Measurements from ENCODE around the gene HSPB7. TPM values are rescaled to one million over a fixed set of nuclear protein-coding genes. Genes with fewer than 3 reads are reported as not detected.
"Not testable (repeated sequence)": the region's sequence is repeated elsewhere in the genome, so short reads cannot be mapped to it uniquely, and the experiment has no call there.

HSPB7 gene
- total RNA-seq, 4 donors from 2014 or later, result 2.4 to 4.2 (median 3.0) TPM

- no peak for TF ChIP-seq POLR2A (IDR thresholded peaks at IDR 0.05)
- no peak for TF ChIP-seq CTCF (IDR thresholded peaks at IDR 0.05)
- intact Hi-C loops (cut with DNase I; ENCODE audit: low total_unique reads), result no loop called here
- no peak overlapping the region for H3K4me3 ChIP-seq (ENCODE audit: low read depth, poor library complexity, severe bottlenecking)
- DNase-seq (ENCODE audit: low spot score in 2 of 2), result no peak
- 83 to 85% methylated on average over 11 of the region's 11 CpGs for WGBS, 2 donors
Measured at GRCh38 chr1:16006010-16006409, 11.8 kb downstream of the HSPB7 start.

GRCh38 chr1:16005597-16005996, 12.2 kb downstream of the HSPB7 start:
- WGBS, 2 donors, result 90 to 93% methylated on average over 5 of the region's 5 CpGs
- H3K4me3 ChIP-seq (ENCODE audit: low read depth, poor library complexity, severe bottlenecking), result no peak overlapping the region
- no peak for DNase-seq (ENCODE audit: low spot score in 2 of 2)
- intact Hi-C loops (cut with DNase I; ENCODE audit: low total_unique reads), result no loop called here
- TF ChIP-seq POLR2A (IDR thresholded peaks at IDR 0.05), result no peak
- no peak for TF ChIP-seq CTCF (IDR thresholded peaks at IDR 0.05)

- intact Hi-C loops (cut with DNase I; ENCODE audit: low total_unique reads); DNase-seq (ENCODE audit: low spot score in 2 of 2); H3K4me3 ChIP-seq (ENCODE audit: low read depth, poor library complexity, severe bottlenecking): not testable (repeated sequence)
- 91 to 94% methylated on average over 10 of the region's 10 CpGs for WGBS, 2 donors
Measured at GRCh38 chr1:16001274-16001673, 16.6 kb downstream of the HSPB7 start.

GRCh38 chr1:15998929-15999328, 18.9 kb downstream of the HSPB7 start:
- TF ChIP-seq POLR2A (IDR thresholded peaks at IDR 0.05), result no peak
- TF ChIP-seq CTCF (IDR thresholded peaks at IDR 0.05), result no peak
- intact Hi-C loops (cut with DNase I; ENCODE audit: low total_unique reads), result no loop called here
- DNase-seq (ENCODE audit: low spot score in 2 of 2), result no peak

GRCh38 chr1:15997637-15998280, 20.1 kb downstream of the HSPB7 start:
- intact Hi-C loops (cut with DNase I; ENCODE audit: low total_unique reads), result no loop called here
- no peak for TF ChIP-seq CTCF (IDR thresholded peaks at IDR 0.05)
- no peak for TF ChIP-seq POLR2A (IDR thresholded peaks at IDR 0.05)
- WGBS, 2 donors, result 87 to 96% methylated on average over 9 of the region's 9 CpGs

More at GRCh38 chr1:15998929-15999328, 18.9 kb downstream of the HSPB7 start:
- WGBS, 2 donors, result 91 to 98% methylated on average over 11 of the region's 11 CpGs
- H3K4me3 ChIP-seq (ENCODE audit: low read depth, poor library complexity, severe bottlenecking), result no peak overlapping the region

GRCh38 chr1:15997076-15997585, 20.7 kb downstream of the HSPB7 start:
- no peak overlapping the region for H3K4me3 ChIP-seq (ENCODE audit: low read depth, poor library complexity, severe bottlenecking)
- DNase-seq (ENCODE audit: low spot score in 2 of 2), result no peak
- no peak for TF ChIP-seq CTCF (IDR thresholded peaks at IDR 0.05)
- no peak for TF ChIP-seq POLR2A (IDR thresholded peaks at IDR 0.05)
- intact Hi-C loops (cut with DNase I; ENCODE audit: low total_unique reads), result no loop called here
- WGBS, 2 donors, result 84 to 90% methylated on average over 4 to 9 of the region's 9 CpGs

More at GRCh38 chr1:15997637-15998280, 20.1 kb downstream of the HSPB7 start:
- H3K4me3 ChIP-seq (ENCODE audit: low read depth, poor library complexity, severe bottlenecking), result no peak overlapping the region
- DNase-seq (ENCODE audit: low spot score in 2 of 2), result no peak
